Fibroblast of skin of right biceps (primary cell): ENCODE results near the gene KDM4B.

Source experiments
- DNase-seq: peaks from one replicate; pipeline ENCODE4 v3.0.0-alpha.2; 2013

The KDM4B gene

DNA sequence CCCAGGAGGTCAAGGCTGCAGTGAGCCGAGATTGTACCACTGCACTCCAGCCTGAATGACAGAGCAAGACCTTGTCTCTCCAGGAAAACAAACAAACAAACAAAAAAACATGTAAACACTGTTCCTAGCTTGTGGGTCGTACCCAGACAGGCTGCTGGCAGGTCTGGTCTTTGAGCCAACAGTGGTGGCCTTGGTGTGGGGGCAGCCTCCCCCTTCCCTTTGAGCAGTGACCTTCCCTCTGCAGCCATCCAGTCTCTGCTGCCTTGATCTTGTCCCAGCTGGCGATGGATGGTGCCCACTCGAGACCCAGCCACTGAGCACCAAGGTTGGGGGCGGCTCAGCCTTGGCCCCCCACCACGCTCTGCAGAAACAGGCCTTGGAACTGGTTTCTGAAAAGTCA is 143.3 kb downstream of the KDM4B start:
- DNase-seq = no peak

DNA sequence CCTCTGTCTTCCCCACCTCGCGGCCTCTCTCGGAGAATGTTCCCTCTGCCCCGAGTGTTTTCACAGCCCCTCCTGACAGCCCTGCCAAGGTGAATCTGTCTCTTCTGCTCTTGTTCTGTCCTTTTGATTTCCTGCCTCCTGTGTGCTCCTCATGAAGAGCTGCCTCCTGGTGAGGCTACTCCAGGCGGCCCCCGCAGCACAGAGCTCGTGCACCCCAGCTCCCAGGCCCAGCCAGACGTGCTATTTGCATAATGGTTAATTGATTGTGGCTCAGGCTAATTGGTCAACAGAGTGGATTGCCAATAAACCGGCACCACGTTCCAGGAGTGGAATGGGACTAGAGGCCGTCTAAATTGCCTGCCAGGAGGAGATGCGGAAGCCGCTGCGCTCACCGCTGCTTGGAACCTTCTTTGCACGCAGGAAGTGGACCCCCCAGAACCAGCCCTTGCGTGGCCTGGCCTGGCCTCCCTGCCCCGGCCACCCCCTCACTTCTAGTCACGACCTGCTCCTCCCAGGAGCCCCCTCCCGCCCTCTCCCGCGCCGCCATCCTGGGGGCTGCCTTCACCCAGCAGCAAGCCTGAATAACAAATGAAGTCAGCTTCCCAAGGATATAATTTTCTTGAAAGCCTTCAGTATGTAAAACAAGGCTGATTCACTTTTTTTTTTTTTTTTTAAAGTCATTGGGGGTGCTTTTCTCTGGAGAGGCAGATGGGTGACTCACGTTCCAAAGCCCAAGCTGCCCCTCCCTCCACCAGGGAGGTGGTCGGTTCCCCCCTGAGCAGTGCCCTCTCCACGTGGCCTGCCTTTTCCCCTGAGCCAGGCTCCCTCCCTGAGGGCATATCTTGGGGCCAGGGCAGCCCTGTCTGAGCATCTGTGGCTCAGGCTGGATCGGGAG is 144.0 kb downstream of the KDM4B start:
- peak; percentile 81 for DNase-seq

DNA sequence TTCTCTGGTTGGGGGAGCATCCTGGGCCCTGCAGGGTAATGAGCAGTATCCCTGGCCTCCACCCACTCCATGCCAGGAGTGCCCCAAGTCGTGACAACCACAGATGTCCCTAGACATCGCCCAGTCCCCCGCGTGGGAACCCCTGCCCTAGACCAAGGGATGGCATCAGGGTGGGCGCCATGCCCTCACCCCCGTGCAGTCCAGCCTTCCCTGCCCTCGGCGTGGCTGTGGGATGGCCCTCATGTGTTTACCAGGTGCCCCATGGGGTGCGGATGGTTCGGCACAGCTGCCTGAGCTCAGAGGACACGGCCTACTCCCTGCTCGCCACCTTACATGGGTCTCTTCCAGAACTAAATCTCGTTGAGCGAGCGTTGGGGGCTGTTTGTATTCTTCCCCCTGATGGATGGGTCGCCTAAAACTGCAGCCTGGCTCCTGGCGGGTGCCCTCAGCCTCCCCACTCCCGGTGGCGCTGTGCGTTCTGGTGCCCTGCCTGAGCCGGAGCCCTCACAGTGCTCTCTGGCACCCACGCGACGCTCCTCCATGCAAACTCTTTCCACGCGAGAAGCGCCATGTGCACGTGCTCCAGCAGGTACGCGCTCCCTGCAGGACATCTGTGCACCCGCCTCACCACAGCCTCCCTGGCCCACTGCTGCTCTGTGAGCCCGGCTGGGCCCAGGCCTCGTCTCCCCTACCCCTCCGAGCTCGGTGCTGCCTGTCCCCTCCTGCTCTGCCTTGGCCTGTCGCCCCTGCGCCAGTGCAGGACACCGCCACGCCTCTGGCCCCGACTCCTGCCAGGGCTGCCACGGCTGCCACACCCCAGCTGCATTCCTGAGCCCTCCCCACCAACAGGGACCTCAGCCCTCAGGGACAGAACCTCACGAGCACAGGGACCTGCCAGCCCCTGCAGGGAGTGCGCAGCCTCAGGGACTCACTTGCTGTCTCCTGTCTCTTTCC is 145.0 kb downstream of the KDM4B start:
- DNase-seq = no peak

DNA sequence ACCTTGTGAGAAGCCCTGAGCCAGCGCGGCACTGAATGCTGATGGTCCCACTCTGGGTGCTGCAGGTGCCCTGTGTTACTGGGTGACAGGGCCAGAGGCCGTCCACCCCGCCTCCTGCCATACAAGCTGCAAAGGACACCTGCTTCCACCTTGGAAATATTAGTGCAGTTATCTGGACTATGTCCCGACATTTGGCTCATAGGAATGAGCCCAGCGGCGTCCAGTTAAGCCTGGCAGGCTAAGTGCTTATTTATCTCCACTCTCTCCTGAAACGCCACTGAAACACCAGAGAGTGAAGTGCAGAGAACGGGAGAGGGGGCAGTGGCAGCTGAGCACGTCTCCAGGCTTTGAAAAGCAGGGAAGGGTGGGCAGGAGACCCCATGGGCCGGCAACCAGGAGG is 145.8 kb downstream of the KDM4B start:
- no peak for DNase-seq

DNA sequence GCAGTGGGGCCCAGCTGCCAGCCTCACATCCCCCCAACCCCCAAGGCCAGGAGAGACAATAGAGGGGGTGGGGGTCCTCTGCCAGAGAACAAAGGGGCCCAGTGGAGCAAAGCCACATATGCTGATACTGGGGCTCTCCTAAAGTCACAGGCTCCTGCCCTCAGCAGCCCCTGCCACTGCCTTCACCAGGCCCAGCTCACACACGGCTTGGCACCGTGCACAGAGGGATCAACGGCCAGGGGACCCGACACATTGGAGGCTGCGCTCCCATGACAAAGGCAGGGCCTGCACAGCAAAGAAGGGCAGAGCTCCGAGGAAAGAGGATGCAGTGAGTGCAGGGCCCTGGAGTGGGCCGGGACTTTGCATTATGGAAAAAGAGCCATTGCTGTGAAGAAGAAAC is 146.4 kb downstream of the KDM4B start:
- DNase-seq = no peak

DNA sequence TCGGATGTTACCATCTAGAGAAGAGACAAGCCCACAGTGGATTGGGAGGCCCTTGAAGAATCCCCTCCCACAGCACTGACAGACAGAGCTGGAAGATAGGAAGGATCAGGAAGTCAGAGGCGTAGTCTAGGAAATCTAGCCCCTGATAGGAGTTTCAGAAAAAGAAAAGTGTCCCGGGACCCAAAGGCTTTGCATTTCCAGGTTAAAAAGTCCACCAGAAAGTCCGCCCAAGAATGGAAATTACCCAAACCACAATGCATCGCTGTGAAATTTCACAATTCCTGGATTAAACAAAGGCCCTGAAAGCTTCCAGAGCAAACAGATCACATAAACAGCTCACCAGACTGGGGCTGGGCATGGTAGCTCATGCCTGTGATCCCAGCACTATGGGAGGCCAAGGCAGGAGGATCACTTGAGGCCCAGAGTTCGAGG is 146.9 kb downstream of the KDM4B start:
- peak; percentile 14 for DNase-seq

DNA sequence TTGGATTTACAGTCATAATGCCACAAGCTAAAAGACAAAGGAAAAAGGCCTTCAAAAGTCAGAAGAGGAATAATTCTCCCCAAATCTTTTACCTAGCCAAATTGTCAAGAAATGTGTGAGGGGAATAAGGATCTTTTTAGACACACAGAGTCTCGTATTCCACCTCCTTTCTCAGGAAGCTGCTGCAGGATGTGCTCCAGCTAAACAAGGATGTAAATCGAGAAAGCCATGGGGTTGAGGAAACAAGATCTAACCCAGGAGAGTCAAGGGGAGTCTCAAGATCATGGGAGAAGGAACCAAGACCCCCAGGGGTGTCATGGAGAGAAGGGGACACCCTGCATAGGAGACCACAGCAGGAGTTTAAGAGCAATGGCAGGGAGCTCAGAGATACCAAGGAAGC is 147.4 kb downstream of the KDM4B start:
- no peak for DNase-seq

DNA sequence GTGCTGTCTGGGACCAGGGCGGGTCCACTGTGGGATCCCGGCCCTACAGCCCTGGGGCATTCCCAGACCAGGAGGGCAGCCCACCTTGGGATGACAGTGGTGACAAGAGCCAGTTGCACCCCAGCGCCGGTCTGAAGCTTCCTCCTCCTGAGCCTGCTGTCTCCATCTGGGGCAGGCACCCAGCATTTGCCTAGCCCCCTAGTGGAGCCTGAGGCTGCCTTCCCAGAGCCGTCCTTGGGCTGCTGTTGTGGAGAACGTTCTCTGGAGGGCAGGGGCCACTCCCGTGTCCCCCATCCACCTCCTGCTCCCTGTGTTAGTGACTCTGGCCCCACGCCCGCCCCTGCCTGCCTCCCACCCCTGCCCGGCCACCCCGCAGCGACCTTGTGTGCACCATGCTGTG is 148.5 kb downstream of the KDM4B start:
- DNase-seq = no peak

DNA sequence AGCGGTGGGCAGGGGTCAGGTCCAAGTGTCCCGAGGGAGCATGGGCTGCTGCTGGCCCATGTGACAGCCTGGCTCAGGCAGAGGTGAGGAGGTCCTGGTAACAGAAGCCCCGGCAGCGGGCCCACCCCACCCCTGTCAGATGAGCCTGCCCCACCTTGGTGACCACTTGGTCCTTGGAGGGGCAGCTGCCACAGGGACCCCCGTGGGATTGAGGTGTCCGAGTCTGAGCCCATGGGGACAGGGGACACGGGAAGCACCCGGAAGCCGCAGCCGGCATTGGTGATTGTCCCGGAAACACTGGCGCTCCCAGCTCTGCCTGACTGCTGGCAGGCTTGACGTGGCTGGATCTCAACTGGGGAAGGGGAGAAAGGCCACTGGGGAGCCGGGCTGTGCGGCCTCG is 149.1 kb downstream of the KDM4B start:
- DNase-seq = no peak

DNA sequence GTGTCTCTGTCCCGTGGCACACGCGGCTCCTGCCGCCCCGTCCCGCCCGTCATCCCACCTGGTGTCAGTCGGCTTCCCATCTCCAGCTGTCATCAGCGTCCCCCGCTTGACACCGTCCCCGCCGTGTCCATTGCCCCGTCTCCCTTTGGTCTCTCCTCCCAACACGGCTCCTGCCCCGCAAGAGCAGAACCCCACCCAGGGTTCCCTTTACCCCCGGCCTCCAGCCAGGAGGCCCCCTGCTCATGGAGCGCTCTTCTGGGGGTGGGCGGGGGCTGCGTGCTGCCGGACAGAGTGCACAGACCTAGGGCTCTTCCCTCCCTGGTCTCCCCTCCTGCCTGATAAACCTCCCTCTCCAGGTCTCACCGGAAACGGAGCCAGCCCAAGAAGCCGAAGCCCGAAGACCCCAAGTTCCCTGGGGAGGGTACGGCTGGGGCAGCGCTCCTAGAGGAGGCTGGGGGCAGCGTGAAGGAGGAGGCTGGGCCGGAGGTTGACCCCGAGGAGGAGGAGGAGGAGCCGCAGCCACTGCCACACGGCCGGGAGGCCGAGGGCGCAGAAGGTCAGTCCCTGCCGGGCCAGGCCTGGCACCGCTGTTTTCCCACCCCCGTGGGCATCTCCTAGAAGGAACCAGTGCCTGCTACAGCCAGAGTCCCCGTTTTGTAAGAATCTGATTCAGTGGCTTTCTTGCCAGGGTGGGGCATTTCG is 150.5 kb downstream of the KDM4B start:
- no peak for DNase-seq

DNA sequence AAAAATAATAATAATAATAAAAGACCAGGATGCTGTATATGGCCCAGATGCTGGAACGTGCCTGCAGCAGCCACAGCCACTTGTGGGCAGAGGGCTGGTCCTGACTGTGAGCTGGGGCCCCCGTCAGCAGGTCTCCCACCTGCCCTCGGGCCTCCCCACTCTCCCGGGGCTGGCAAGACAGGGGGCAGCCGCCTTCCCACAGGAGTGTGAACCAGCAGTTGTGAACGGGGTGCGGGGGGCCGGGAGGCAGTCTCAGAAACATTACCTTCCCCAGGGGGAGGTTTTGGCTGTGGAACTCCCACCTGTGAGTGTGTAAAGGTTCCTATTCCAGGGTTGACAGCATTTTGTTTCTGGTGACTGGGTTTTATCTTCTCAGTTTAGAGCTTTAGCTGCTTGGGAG is 151.4 kb downstream of the KDM4B start:
- DNase-seq = no peak

DNA sequence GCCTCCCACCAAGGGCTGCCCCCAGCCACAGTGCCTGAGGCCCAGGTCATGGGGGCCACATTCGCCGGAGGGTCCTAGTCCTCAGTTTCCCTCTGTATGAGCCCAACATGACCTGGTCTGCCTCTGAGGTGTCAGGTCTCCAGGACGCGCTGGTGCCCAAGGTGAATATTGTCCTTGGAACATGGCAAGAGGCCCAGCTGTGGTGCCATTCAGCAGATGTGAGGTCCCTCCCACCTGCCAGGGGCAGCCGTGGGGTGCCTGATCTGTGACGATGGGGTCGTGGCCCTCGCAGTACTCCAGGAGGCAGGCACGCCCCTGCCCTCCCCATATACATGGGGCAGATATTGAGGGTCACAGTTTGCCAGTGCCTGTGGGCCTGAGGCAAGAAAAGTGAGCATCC is 151.9 kb downstream of the KDM4B start:
- no peak for DNase-seq

DNA sequence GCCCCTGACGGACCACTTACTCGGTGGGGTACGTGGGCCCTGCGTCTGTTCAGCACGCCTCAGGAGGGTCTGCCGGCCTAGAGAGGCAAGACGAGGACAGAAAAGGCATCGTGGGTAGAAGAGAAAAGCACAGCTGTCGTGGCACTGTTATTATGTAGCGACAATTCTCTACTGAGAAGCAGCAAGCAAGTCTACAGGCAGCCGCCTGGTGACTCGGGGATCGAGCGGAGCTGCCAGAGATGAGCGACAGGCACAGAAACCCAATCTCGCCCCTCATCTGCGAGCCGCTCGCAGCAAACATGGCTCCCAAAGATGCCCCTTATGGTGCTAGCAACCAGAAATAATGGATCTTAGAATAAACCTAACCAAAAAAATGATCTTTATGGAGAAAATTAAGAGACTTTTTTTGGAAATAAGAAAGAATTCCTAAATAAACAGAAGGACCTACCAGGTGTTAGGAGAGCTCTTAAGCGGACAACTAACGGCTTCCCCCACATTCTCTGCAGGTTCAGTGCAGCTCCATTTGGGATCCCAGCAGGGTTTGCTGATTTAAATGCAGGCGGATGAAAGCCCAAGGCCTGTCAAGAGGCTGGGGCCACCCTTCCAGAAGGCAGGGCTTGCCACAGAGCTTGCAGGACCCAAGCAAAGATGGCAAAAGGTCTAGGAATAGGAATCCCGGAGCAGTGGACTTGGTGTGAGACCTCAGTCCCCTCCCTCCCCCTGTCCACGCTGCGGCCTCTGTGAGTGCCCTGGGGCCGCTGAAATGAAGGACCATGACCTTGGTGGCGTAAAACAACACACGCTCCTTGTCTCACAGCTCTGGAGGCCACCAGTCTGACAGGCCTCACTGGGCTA is 152.6 kb downstream of the KDM4B start:
- DNase-seq = no peak

DNA sequence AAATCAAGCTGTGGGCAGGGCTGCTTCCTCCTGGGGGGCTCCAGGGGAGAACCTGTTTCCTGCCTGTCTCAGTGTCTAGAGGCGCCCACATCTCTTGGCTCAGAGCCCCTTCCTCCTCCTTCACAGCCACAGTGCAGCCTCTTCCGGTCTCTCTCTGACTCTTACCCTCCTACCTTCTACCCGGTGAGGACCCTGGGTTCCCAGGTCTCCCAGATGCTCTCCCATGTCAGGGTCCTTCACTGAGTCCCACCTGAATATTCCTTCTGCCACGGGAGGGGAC is 153.1 kb downstream of the KDM4B start:
- no peak for DNase-seq

DNA sequence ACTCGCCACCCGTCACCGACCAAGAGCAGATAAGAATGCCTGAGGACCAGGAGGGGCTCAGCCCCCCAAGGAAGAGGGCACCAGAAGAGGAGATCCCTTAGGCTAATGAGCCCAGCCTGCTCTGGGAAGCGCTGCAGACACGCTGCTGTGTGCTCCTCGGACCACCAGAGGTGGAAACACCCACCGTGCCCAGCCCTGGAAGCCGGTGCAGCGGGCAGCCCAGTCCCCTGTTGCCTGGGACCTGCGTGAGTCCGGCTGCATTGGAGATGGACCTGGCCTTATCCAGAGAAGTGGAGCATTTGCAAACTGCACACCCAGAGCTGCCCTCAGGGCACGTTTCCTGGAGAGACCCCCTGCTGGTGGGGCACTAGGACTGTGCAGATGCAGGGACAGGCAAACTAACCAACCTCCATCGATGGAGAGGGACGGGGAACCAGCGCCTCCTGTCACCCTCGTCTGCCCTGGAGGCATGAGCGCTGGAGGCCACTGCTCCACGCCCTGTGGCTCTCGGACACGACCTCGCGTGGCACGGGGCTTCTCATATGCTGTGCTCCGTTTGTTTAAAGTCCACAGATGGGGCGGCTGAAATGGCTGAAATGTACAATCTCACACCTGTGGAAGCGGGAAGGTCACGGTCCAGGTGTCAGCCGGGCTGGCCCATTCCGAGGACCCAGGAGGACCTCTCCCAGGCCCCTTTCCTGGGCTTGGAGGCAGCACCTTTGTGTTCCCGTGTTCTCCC is 153.9 kb downstream of the KDM4B start:
- DNase-seq = no peak

DNA sequence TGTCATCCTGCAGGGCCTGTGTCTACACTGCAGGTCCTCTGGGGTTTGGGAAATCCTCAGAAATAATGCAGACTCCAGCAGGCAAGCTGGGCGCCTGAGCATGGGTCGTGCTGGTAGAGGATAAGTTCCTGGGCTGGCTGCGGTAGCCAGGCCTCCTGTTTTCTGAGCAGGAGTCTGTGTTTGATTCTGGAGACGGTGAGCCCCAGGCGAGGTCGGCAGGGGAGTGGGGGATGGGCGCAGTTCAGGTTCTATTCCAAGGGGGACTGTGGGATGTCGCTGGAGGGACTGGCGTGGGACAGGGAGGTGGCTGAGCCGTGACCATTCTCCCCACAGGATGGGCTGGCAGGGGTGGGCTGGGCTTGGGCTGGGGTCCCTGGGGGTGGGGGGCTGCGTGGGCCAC is 154.7 kb downstream of the KDM4B start:
- DNase-seq = no peak

DNA sequence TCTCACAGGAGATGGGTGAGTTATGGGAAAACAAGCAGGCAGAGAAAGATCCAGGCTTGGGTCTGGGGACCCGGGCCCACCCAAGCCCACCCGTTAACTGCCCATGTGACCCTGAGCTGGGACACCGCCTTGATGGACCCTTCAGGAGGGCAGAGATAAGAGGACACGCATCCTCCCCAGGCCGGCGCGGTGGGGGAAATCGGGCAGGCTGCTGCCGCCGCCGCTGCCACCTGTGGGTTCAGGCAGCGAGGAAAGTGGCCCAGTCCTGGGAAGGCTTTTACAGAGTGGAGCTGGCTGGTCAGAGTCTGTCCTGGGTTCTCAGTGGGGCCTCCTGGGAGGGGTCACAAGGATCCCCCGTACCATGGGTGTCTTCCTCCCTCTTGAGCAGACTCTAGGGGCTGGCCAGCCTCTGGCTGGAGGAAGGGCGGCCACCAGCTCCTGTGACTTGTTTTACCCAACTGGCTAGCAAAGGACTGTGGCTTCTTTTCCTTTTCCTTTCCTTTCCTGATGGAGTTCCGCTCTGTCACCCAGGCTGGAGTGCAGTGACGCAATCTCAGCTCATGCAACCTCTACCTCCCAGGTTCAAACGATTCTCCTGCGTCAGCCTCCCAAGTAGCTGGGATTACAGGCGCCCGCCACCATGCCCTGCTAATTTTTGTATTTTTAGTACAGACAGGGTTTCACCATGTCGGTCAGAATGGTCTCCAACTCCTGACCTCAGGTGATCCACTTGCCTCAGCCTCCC is 155.4 kb downstream of the KDM4B start:
- DNase-seq = no peak

DNA sequence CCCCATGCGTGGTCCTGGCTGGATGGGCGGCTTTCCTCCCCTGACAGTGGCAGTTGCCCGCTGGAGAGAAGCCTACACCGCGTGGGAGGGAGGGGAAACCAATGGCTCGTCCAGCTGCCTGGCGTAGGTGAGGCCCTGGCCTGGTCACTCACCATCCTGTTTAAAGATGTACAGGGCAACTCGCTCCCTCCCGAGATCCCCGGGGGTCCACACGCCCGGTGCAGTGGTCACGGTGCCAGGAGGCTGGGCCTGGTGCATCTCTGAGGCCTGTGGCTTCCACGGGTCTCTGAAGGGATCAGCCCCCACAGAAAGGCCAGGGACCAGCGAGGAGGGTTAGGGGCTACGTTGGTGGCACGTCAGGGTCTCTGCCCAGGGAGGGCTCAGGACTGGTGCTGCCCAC is 156.5 kb downstream of the KDM4B start:
- no peak for DNase-seq

DNA sequence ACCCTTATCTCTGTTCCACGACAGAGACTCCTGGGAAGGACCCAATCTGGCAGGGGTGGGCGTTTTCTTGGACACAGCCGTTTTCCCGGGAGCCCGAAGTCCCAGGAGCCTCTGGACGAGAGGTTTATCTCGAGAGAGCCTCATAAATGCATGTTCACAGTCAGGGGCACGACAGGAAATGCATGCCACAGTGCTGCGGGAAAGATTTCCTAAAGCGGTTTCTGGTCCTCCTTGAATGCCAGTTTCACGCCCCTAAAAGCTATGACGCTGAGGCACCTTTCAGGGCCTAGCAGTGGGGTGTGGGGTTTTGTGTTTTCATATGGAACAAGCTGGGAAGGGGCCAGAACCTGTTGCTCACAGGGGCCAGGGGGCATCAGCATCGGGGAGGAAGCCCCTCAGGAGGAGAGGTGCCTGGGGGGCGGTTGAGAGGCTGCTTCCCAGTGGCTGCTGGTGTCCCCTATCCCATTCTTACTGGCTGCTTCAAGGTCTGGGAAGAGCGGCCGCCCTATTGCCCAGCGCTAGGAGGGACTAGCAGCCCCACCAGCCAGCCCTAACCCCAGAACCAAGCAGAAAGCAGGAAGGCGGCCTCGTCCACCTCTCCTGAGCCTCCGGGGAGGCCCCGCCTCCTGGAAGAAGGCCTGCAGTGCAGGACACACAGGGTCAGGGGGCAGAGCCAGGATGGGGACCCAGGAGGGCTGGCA is 157.0 kb downstream of the KDM4B start:
- DNase-seq = peak; percentile 14

DNA sequence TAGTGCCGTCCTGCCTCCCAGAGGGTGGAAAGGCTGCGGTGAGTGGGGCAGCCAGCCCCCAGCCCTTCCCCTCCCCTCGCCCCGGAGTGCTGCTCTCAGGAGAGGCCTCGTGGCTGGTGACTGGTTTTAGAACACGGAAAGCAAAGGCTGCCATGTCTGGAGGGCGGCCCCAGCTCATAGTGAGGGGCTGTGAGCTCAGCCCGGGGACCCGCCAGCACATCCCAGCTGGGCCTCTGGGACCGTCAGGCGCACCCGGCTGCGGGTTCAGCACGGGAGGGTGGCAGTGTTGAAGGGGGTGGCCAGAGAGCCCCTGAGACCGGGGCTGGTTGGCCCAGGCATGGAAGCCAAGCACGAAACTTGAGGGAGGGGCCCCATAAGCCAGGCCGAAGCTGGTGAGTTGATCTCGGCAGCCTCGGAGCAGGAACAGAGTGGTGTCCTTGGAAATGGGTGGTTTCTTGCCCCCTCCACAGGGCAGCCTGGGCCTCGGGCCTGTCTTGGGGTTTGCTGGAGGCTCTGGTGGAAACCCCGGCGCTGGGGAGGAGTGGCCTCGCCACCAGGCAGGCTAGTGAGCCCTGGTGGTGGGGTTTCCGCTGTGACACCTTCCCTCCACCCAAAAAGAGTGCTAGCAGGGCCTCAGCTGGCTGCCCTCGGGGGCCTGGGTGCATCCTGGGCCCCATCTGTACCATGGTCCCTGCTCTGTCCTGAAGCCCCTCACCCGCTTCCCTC is 157.7 kb downstream of the KDM4B start:
- DNase-seq = no peak
